Measurements from ENCODE around the gene CTNNA3.

CTNNA3 gene

DNA sequence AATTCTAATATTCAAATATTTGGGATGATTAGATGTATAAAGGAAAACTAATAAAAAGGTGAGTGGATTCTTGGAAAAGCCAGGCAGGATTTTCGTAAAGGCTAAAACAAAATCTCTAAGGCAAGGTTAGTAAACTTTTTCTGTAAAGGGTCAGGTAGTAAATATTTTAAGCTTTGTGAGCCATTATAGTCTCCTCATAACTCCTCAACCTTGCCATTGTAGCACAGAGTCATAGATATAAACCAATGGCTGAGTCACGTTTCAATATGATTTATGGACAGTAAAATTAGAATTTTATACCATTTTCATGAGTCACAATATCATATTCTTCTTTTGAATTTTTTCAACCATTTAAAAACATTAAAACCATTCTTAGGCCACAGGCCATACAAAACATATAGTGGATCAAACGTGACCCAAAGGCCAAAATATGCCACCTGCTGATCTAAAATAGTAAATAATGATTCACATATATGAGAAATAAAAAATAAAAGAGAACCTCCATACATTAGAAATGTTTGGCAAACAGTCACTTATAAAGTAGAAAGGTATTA lies 1422.0 kb downstream of the CTNNA3 start:
- no peak overlapping the region for H3K9ac ChIP-seq (ENCODE audit: low read length)
- no peaks in the 10 kb centered on the region for H3K4me1 ChIP-seq (ENCODE audit: control insufficient read depth, insufficient read depth, low read length)
- H3K9me3 ChIP-seq (ENCODE audit: control insufficient read depth, low read length) = no peaks in the 10 kb centered on the region
- no peak overlapping the region for H3K4me3 ChIP-seq (ENCODE audit: low read length)
- H3K27me3 ChIP-seq (ENCODE audit: control insufficient read depth, insufficient read depth, low read length) = no peaks in the 10 kb centered on the region
- no peaks in the 10 kb centered on the region for H3K36me3 ChIP-seq (ENCODE audit: control insufficient read depth, insufficient read depth, low read length)

GRCh38 chr10:66265398-66265797 lies 1430.6 kb downstream of the CTNNA3 start:
- Histone ChIP-seq H3K9me3 (ENCODE audit: control insufficient read depth, low read length) (no peaks in the 10 kb centered on the region), H3K36me3 (ENCODE audit: control insufficient read depth, insufficient read depth, low read length) (no peaks in the 10 kb centered on the region), H3K4me3 (ENCODE audit: low read length) (no peak overlapping the region), H3K9ac (ENCODE audit: low read length) (no peak overlapping the region), H3K27me3 (ENCODE audit: control insufficient read depth, insufficient read depth, low read length) (no peaks in the 10 kb centered on the region), H3K4me1 (ENCODE audit: control insufficient read depth, insufficient read depth, low read length) (no peaks in the 10 kb centered on the region)

GRCh38 chr10:66259836-66260235 lies 1436.2 kb downstream of the CTNNA3 start:
- H3K4me1 ChIP-seq (ENCODE audit: control insufficient read depth, insufficient read depth, low read length) = no peaks in the 10 kb centered on the region
- H3K9ac ChIP-seq (ENCODE audit: low read length) = no peak overlapping the region
- H3K27me3 ChIP-seq (ENCODE audit: control insufficient read depth, insufficient read depth, low read length) = no peaks in the 10 kb centered on the region

GRCh38 chr10:66258693-66259092 lies 1437.3 kb downstream of the CTNNA3 start:
- H3K4me3 ChIP-seq (ENCODE audit: low read length) = no peak overlapping the region
- no peaks in the 10 kb centered on the region for H3K4me1 ChIP-seq (ENCODE audit: control insufficient read depth, insufficient read depth, low read length)
- H3K36me3 ChIP-seq (ENCODE audit: control insufficient read depth, insufficient read depth, low read length) = no peaks in the 10 kb centered on the region
- no peaks in the 10 kb centered on the region for H3K9me3 ChIP-seq (ENCODE audit: control insufficient read depth, low read length)
- no peaks in the 10 kb centered on the region for H3K27me3 ChIP-seq (ENCODE audit: control insufficient read depth, insufficient read depth, low read length)
- H3K9ac ChIP-seq (ENCODE audit: low read length) = no peak overlapping the region

More at GRCh38 chr10:66259836-66260235, 1436.2 kb downstream of the CTNNA3 start:
- no peaks in the 10 kb centered on the region for H3K9me3 ChIP-seq (ENCODE audit: control insufficient read depth, low read length)
- no peak overlapping the region for H3K4me3 ChIP-seq (ENCODE audit: low read length)
- H3K36me3 ChIP-seq (ENCODE audit: control insufficient read depth, insufficient read depth, low read length) = no peaks in the 10 kb centered on the region

DNA sequence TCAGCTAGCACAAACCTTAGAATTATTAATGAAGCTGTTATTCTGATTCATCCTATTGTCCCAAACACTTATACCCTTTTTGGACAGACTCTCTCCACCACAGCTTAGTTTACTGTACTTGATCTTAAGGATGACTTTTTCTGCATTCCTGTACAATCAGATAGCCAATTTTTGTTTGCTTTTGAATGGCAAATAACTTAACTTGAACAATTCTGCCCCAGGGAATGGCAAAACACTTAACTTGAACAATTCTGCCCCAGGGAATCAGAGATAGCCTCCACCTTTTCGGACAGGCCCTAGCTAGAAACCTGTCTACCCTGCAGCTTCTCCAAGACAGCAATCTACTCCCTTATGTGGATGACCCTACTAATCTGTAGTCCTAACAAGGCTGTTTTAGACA lies 1438.2 kb downstream of the CTNNA3 start:
- no peaks in the 10 kb centered on the region for H3K36me3 ChIP-seq (ENCODE audit: control insufficient read depth, insufficient read depth, low read length)
- no peaks in the 10 kb centered on the region for H3K27me3 ChIP-seq (ENCODE audit: control insufficient read depth, insufficient read depth, low read length)
- no peaks in the 10 kb centered on the region for H3K4me1 ChIP-seq (ENCODE audit: control insufficient read depth, insufficient read depth, low read length)
- no peak overlapping the region for H3K9ac ChIP-seq (ENCODE audit: low read length)
- H3K4me3 ChIP-seq (ENCODE audit: low read length) = no peak overlapping the region
- H3K9me3 ChIP-seq (ENCODE audit: control insufficient read depth, low read length) = no peaks in the 10 kb centered on the region

DNA sequence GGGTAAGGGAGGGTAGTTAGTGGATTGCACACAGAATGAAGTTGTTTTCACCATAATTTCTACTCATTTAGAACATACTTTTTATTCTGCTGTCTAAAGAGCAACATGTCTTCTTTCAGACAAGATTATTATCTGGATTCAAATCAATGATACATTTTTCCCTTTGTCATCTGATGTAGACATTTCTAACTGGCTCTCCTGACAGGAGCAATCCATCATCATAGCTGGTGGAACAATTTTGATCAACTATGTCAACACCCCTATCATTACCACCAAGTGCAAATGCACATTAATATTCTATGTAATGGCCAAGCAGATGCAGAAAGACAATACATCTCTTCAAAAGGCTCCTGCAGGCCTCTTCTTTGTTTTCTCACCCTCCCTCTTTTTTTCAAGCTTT lies 1443.0 kb downstream of the CTNNA3 start:
- Histone ChIP-seq H3K36me3 (ENCODE audit: control insufficient read depth, insufficient read depth, low read length) (no peaks in the 10 kb centered on the region), H3K9me3 (ENCODE audit: control insufficient read depth, low read length) (no peaks in the 10 kb centered on the region), H3K27me3 (ENCODE audit: control insufficient read depth, insufficient read depth, low read length) (no peaks in the 10 kb centered on the region), H3K4me1 (ENCODE audit: control insufficient read depth, insufficient read depth, low read length) (no peaks in the 10 kb centered on the region), H3K4me3 (ENCODE audit: low read length) (no peak overlapping the region), H3K9ac (ENCODE audit: low read length) (no peak overlapping the region)

GRCh38 chr10:66246177-66246576 lies 1449.8 kb downstream of the CTNNA3 start:
- no peak overlapping the region for H3K9ac ChIP-seq (ENCODE audit: low read length)
- H3K4me1 ChIP-seq (ENCODE audit: control insufficient read depth, insufficient read depth, low read length) = no peaks in the 10 kb centered on the region
- H3K4me3 ChIP-seq (ENCODE audit: low read length) = no peak overlapping the region
- no peaks in the 10 kb centered on the region for H3K9me3 ChIP-seq (ENCODE audit: control insufficient read depth, low read length)
- no peaks in the 10 kb centered on the region for H3K36me3 ChIP-seq (ENCODE audit: control insufficient read depth, insufficient read depth, low read length)
- no peaks in the 10 kb centered on the region for H3K27me3 ChIP-seq (ENCODE audit: control insufficient read depth, insufficient read depth, low read length)

DNA sequence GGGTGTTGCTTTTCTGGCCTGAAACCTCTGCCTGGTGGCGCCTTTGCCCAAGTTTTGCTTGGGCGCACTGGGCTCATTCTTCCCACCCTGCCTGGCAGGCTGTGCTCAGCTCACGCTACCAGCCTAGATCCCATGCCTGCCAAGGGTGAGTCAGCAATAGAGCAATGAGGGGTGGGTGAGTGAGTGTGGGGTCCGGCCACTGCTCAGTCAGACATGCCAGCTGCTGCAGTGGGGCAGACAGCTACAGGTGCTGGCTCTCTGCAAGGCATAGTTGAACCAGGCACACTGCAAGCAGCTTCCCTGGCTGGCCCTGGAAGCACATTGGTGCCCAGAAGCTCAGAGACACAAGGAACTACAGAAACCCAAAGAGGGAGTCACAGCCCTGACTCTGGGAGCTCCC lies 1451.0 kb downstream of the CTNNA3 start:
- Histone ChIP-seq H3K9ac (ENCODE audit: low read length) (no peak overlapping the region), H3K9me3 (ENCODE audit: control insufficient read depth, low read length) (no peaks in the 10 kb centered on the region), H3K36me3 (ENCODE audit: control insufficient read depth, insufficient read depth, low read length) (no peaks in the 10 kb centered on the region), H3K4me1 (ENCODE audit: control insufficient read depth, insufficient read depth, low read length) (no peaks in the 10 kb centered on the region), H3K4me3 (ENCODE audit: low read length) (no peak overlapping the region), H3K27me3 (ENCODE audit: control insufficient read depth, insufficient read depth, low read length) (no peaks in the 10 kb centered on the region)

DNA sequence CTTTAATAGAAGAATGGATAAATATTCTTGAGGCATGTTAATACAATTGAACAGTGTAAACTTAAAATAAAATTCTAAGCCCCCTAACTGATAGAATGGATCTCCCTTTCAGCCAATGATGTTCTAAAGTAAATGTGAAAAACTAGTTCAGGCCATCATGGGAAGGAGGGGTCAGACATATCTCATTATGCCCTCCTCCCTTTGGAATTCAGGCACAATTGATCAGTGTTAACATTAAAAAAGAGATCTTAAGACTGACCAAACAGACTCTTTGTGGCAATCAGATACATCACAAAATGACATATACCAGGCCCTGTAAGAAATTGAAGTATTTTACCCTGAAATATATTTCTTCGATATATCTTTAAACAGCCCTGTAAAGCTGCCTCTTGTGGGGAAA lies 1453.1 kb downstream of the CTNNA3 start:
- H3K27me3 ChIP-seq (ENCODE audit: control insufficient read depth, insufficient read depth, low read length) = no peaks in the 10 kb centered on the region

DNA sequence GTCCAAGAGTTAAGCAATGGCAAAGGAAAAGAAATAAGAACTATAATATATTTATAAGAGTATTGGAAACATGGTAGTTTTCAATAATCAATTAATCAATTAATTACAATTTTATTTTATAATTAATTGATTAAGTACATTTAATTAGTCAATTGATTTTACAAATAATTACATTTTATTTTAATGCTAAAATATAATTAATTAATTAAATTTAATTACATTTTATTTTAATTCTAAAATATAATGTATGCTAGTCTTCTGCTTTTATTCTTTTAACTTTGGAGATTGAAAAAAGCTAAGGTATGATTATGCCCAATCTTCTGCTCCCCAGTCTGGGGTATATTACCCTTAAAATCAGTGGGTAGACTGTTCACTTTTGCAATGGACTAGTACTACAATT lies 1456.9 kb downstream of the CTNNA3 start:
- H3K36me3 ChIP-seq (ENCODE audit: control insufficient read depth, insufficient read depth, low read length) = no peaks in the 10 kb centered on the region
- H3K4me3 ChIP-seq (ENCODE audit: low read length) = no peak overlapping the region
- H3K9ac ChIP-seq (ENCODE audit: low read length) = no peak overlapping the region
- H3K4me1 ChIP-seq (ENCODE audit: control insufficient read depth, insufficient read depth, low read length) = no peaks in the 10 kb centered on the region
- no peaks in the 10 kb centered on the region for H3K27me3 ChIP-seq (ENCODE audit: control insufficient read depth, insufficient read depth, low read length)
- H3K9me3 ChIP-seq (ENCODE audit: control insufficient read depth, low read length) = no peaks in the 10 kb centered on the region

More for the DNA sequence above, 1453.1 kb downstream of the CTNNA3 start:
- Histone ChIP-seq H3K36me3 (ENCODE audit: control insufficient read depth, insufficient read depth, low read length) (no peaks in the 10 kb centered on the region), H3K4me1 (ENCODE audit: control insufficient read depth, insufficient read depth, low read length) (no peaks in the 10 kb centered on the region), H3K4me3 (ENCODE audit: low read length) (no peak overlapping the region), H3K9me3 (ENCODE audit: control insufficient read depth, low read length) (no peaks in the 10 kb centered on the region), H3K9ac (ENCODE audit: low read length) (no peak overlapping the region)

DNA sequence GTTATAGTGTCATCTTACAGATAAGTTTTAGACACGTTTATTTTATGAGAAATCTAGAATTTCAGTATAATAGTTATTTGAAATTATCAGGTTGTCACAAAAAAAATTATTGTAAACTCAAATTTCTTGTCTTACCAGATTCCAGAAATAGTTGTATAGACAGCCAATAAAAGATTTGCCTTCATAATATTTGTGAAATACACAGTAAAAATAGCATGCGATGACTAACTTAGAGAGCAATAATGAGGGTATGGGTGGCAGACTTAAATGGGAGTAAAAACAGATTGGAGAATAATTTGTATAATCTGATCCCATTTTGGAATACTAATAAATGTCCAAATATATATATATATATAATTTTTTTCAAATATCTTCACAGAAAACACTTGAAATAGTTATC lies 1457.7 kb downstream of the CTNNA3 start:
- no peaks in the 10 kb centered on the region for H3K36me3 ChIP-seq (ENCODE audit: control insufficient read depth, insufficient read depth, low read length)
- no peak overlapping the region for H3K4me3 ChIP-seq (ENCODE audit: low read length)
- H3K9ac ChIP-seq (ENCODE audit: low read length) = no peak overlapping the region
- H3K4me1 ChIP-seq (ENCODE audit: control insufficient read depth, insufficient read depth, low read length) = no peaks in the 10 kb centered on the region
- H3K27me3 ChIP-seq (ENCODE audit: control insufficient read depth, insufficient read depth, low read length) = no peaks in the 10 kb centered on the region
- no peaks in the 10 kb centered on the region for H3K9me3 ChIP-seq (ENCODE audit: control insufficient read depth, low read length)

DNA sequence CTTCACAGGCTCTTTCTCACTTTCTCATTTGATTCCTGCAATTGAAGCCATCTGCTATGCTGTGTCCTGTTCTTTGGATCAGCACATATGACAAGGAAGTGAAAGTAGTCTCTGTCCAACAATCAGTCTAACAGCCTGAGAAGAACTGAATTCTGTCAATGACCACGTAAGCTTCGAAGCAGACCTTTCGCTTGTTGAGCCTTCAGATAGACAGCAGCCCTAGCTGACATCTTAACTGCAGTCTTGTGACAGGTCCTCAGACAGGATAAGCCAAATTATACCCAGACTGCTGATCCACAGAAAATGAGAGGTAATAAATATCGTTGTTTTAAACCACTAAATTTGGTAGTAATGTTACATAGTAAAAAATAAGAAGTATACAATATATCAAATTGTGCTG lies 1461.1 kb downstream of the CTNNA3 start:
- no peaks in the 10 kb centered on the region for H3K27me3 ChIP-seq (ENCODE audit: control insufficient read depth, insufficient read depth, low read length)
- H3K9ac ChIP-seq (ENCODE audit: low read length) = no peak overlapping the region
- no peaks in the 10 kb centered on the region for H3K36me3 ChIP-seq (ENCODE audit: control insufficient read depth, insufficient read depth, low read length)
- H3K4me3 ChIP-seq (ENCODE audit: low read length) = no peak overlapping the region
- H3K4me1 ChIP-seq (ENCODE audit: control insufficient read depth, insufficient read depth, low read length) = no peaks in the 10 kb centered on the region
- H3K9me3 ChIP-seq (ENCODE audit: control insufficient read depth, low read length) = no peaks in the 10 kb centered on the region

DNA sequence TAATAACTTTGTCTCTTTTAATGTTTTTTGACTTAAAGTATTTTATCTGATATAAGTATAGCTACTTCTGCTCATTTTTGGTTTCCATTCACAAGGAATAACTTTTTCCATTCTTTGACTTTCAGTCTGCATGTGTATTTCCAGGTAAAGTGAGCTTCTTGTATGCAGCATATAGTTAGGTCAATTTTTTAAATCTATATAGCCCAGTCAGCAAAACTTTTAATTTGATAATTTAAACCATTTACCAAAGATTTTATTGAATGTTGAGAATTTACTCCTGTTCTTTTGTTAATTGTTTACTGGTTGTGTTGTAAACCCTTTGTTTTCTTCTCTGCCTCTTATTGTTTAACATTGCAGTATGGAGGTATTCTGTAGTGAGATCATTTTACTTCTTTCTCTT lies 1467.1 kb downstream of the CTNNA3 start:
- Histone ChIP-seq H3K9ac (ENCODE audit: low read length) (no peak overlapping the region), H3K4me1 (ENCODE audit: control insufficient read depth, insufficient read depth, low read length) (no peaks in the 10 kb centered on the region), H3K36me3 (ENCODE audit: control insufficient read depth, insufficient read depth, low read length) (no peaks in the 10 kb centered on the region), H3K9me3 (ENCODE audit: control insufficient read depth, low read length) (no peaks in the 10 kb centered on the region), H3K27me3 (ENCODE audit: control insufficient read depth, insufficient read depth, low read length) (no peaks in the 10 kb centered on the region), H3K4me3 (ENCODE audit: low read length) (no peak overlapping the region)
